Heart right ventricle (tissue), 16 donors: ENCODE data around the gene NPHP1. TPM values are rescaled to one million over a fixed set of nuclear protein-coding genes. Genes with fewer than 3 reads are reported as not detected.
"Not testable (repeated sequence)": the region's sequence is repeated elsewhere in the genome, so short reads cannot be mapped to it uniquely, and the experiment has no call there.

Experiments used
- ATAC-seq, 8 donors: fragments of 200-7000 bp; cut with Tn5 transposase; one replicate each; pipeline ENCODE4 v1.9.1; 2020; ENCODE audit warnings: mild to moderate bottlenecking in 8 of 8, moderate library complexity in 8 of 8, moderate number of reproducible peaks in 1 of 8
- DNase-seq, 2 donors: peaks; one replicate each; pipeline ENCODE4 v3.0.0-alpha.2; 2020
- H3K27ac ChIP-seq, 10 donors: fragments of 200-600 bp; sonication (generic) in 2 of 10; one replicate each; pipeline versions ENCODE4 v1.5.0 to v1.8.0; 2020 to 2022; ENCODE audit warnings: mild to moderate bottlenecking in 3 of 10
- H3K27me3 ChIP-seq, 7 donors: fragments of 200-600 bp; one replicate each; pipeline ENCODE4 v1.8.0; 2021 to 2022; ENCODE audit warnings: mild to moderate bottlenecking in 2 of 7
- H3K36me3 ChIP-seq, 9 donors: fragments of 200-600 bp; sonication (generic) in 1 of 9; one replicate each; pipeline versions ENCODE4 v1.5.0 to v1.8.0; 2020 to 2022; ENCODE audit warnings: mild to moderate bottlenecking in 2 of 9
- H3K4me1 ChIP-seq, 9 donors: fragments of 200-600 bp; sonication (generic) in 1 of 9; one replicate each; pipeline versions ENCODE4 v1.5.0 to v1.8.0; 2020 to 2022; ENCODE audit warnings: mild to moderate bottlenecking in 4 of 9
- H3K4me3 ChIP-seq, 10 donors: fragments of 200-600 bp; sonication (generic) in 2 of 10; one replicate each; pipeline versions ENCODE4 v1.5.0 to v1.8.0; 2020 to 2022; ENCODE audit warnings: mild to moderate bottlenecking in 7 of 10, moderate library complexity in 2 of 10
- H3K9me3 ChIP-seq, 11 donors: fragments of 200-600 bp in 10 of 11; sonication (generic) in 2 of 11; one replicate each; pipeline versions ENCODE4 v1.5.0 to v1.8.0; 2013 to 2022; ENCODE audit warnings: mild to moderate bottlenecking in 2 of 11, control low read depth in 1 of 11, moderate library complexity in 1 of 11
- WGBS, 2 donors: extraction: QIAGEN DNeasy Blood & Tissue Kit; methylation state at CpG; one replicate each; pipeline ENCODE4 v1.1.7; 2013; ENCODE audit warnings: inconsistent platforms in 1 of 2; 5-methylcytosine and 5-hydroxymethylcytosine counted together
- intact Hi-C, 10 donors: fragments of 100-400 bp; cut with DNase I; formaldehyde crosslinking; loops; one replicate each; pipeline versions ENCODE4 v1.11.1 to v1.14.2; 2022
- polyA plus RNA-seq, 2 donors: library from polyadenylated mRNA; stranded (reverse); fragments of 200-250 nt; gene quantifications; one replicate each; pipeline ENCODE4 v1.2.3, GENCODE V29; 2013
- total RNA-seq, 10 donors: library from RNA; stranded (reverse); fragmentation: NEBNext Ultra II Directional in 3 of 10; extraction: Animal tissue kit (Norgen Biotek cat#: 25700) in 3 of 10; gene quantifications; one replicate each; pipeline versions ENCODE4 v1.2.1 to v1.2.4, GENCODE V29; 2021 to 2023
- TF ChIP-seq, protein P1 (sequence below), 9 donors: fragments of 200-600 bp; sonication (generic) in 2 of 9; IDR thresholded peaks; one replicate each; pipeline versions ENCODE4 v1.5.0 to v1.8.0; 2021 to 2022; ENCODE audit warnings: antibody characterized with exemption in 9 of 9, mild to moderate bottlenecking in 5 of 9, moderate library complexity in 1 of 9
- donor health status: Arrhythmogenic right ventricular cardiomyopathy.
- donor health status: ischemic (EF 13 %, LVEDD 7.1; RV severe dilation, severe dysfunction).
- donor health status: healthy with polysubstance abuse.
- donor health status: DM: no; HTN: yes; CAD: no.
- donor health status: DM: no; HTN: no; CAD: no.
- donor health status: ischemic (EF 25% LVEDD 6.9; RV normal size, moderate dysfunction).
- donor health status: ischemic (EF 25% LVEDD 5.7; RV mildly dilated, moderate dysfunction).
- donor health status: healthy.
- donor health status: DM: yes; HTN: yes; CAD: no.
- donor health status: Ischemic cardiomyopathy.
- donor health status: ischemic (EF 35%, LVEDD 5.7; RV mildly dilated, moderate dysfunction).
- donor health status: nonischemic (EF 11% LVEDD 7.7; RV severe dilation, severe dysfunction).
- donor health status: DM: yes; HTN: yes; CAD: no.
- donor health status: PGD.
- donor health status: ischemic (EF 29% LVEDD 5.4; RV normal size, mild dysfunction).
- donor health status: nonischemic (EF 23%, LVEDD 6.1; RV moderate dilation, normal function).

NPHP1 gene
- total and polyA plus RNA-seq, 12 donors = 4.4 to 9.0 (median 6.3) TPM

DNA sequence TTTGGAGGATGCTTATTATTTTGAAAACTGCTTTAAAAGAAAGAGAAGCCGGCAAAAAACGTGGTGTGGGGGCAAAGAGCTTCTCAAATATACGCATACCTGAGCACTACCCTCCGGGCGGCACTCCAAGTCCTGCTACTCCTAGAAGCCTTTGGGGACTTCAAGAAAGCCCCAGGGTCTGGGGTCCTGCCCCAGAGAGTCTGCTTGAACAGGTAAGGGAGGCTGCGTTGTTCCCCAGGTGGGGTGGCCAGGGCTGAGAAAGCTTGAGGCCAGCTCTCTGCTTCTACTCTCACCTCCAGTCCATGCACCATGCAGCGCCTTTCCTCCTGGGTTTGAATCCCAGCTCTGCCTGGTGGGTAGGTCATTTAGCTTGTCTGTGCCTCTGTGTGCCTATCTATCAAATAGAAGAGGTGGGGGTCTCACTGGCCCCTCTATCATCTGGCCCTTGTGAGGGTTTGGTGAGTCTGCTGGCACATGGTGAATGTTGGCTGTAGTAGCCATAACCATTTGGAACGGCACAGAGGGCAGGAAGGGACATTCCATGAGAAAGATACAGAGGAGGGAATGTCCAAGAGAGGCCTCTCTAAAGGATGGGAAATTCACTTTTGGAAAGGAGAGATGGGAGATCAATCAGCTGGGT is 108.7 kb downstream of the NPHP1 start:
- DNase-seq (peak in 1 of 2 donors; percentile 3), ATAC-seq (no peak)
- Histone ChIP-seq H3K27ac (peak overlapping the region in 3 of 10 donors; percentile 6 to 62 (median 44)), H3K4me1 (peaks cover 6 to 57% (median 21%) of the 10 kb centered on the region in 9 donors), H3K27me3 (no peaks in the 10 kb centered on the region), H3K4me3 (no peak overlapping the region), H3K9me3 (no peaks in the 10 kb centered on the region), H3K36me3 (no peaks in the 10 kb centered on the region)
- TF ChIP-seq, protein P1, sequence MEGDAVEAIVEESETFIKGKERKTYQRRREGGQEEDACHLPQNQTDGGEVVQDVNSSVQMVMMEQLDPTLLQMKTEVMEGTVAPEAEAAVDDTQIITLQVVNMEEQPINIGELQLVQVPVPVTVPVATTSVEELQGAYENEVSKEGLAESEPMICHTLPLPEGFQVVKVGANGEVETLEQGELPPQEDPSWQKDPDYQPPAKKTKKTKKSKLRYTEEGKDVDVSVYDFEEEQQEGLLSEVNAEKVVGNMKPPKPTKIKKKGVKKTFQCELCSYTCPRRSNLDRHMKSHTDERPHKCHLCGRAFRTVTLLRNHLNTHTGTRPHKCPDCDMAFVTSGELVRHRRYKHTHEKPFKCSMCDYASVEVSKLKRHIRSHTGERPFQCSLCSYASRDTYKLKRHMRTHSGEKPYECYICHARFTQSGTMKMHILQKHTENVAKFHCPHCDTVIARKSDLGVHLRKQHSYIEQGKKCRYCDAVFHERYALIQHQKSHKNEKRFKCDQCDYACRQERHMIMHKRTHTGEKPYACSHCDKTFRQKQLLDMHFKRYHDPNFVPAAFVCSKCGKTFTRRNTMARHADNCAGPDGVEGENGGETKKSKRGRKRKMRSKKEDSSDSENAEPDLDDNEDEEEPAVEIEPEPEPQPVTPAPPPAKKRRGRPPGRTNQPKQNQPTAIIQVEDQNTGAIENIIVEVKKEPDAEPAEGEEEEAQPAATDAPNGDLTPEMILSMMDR (IDR thresholded peaks at IDR 0.05) = no peak
- WGBS, 2 donors = 90 to 91% methylated on average over 8 of the region's 8 CpGs
- intact Hi-C loops = no loop called here

- H3K27me3 ChIP-seq, H3K4me3 ChIP-seq, DNase-seq, intact Hi-C loops, H3K36me3 ChIP-seq, H3K9me3 ChIP-seq: not testable (repeated sequence)
- peak in 1 of 8 donors; percentile 43 for ATAC-seq
- 37 to 39% methylated on average over 5 of the region's 6 CpGs for WGBS, 2 donors
- Histone ChIP-seq H3K27ac (peak overlapping the region in 4 of 10 donors; percentile 6 to 62 (median 40)), H3K4me1 (peaks cover 2 to 46% (median 14%) of the 10 kb centered on the region in 9 donors)
These were observed 109.8 kb downstream of the NPHP1 start for GRCh38 chr2:110094884-110095534.

GRCh38 chr2:110093924-110094323 is 110.9 kb downstream of the NPHP1 start:
- H3K9me3 ChIP-seq, H3K27me3 ChIP-seq, H3K36me3 ChIP-seq, H3K27ac ChIP-seq, H3K4me3 ChIP-seq, DNase-seq, intact Hi-C loops: not testable (repeated sequence)
- ATAC-seq = peak in 7 of 8 donors; percentile 28 to 56 (median 40)
- WGBS, 2 donors = no CpG with 5 or more reads among the region's 6 CpGs
- H3K4me1 ChIP-seq = peaks cover 0 to 35% (median 3%) of the 10 kb centered on the region in 9 donors

DNA sequence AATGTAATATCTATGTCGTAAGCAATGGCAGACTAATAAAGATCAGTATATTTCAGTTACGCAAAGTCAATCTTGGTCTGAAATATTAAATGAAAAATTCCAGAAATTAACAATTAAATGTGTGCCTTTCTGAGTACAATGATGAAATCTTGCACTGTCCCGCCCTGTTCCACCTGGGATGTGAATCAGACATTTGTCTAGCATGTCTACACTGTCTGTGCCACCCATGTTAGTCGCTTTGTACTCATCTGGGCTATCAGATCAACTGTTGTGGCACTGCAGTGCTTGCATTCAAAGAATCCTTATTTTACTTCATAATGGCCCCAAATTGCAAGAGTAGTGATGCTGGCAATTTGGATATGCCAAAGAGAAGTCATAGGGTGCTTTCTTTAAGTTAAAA is 114.6 kb downstream of the NPHP1 start:
- H3K4me3 ChIP-seq, H3K4me1 ChIP-seq, DNase-seq, H3K36me3 ChIP-seq, H3K27me3 ChIP-seq, ATAC-seq, H3K9me3 ChIP-seq, H3K27ac ChIP-seq, intact Hi-C loops: not testable (repeated sequence)
- 50 to 79% methylated on average over 2 of the region's 4 CpGs for WGBS, 2 donors

DNA sequence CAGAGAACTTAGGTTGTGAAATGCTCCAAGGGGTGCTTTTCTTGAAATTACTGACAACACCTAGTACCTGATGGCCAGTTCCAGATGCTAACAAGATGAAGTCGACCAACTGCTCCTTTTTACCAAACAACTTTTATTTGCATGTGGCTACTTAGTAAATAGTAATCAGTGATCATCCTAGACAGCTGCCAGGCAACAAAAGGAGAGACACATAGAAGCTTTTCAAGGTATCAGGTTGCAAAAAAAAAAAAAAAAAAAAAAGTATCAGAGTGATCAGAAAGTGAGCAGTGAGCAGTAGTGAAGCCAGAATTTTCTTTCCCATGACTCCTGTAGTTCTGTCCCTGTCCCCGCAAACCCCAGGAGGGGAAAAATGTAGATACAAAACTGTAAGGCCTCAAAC is 121.1 kb downstream of the NPHP1 start:
- H3K27me3 ChIP-seq, DNase-seq, H3K36me3 ChIP-seq, H3K4me3 ChIP-seq, ATAC-seq, H3K9me3 ChIP-seq, H3K27ac ChIP-seq, H3K4me1 ChIP-seq, intact Hi-C loops: not testable (repeated sequence)
- no CpG with 5 or more reads among the region's 2 CpGs for WGBS, 2 donors

DNA sequence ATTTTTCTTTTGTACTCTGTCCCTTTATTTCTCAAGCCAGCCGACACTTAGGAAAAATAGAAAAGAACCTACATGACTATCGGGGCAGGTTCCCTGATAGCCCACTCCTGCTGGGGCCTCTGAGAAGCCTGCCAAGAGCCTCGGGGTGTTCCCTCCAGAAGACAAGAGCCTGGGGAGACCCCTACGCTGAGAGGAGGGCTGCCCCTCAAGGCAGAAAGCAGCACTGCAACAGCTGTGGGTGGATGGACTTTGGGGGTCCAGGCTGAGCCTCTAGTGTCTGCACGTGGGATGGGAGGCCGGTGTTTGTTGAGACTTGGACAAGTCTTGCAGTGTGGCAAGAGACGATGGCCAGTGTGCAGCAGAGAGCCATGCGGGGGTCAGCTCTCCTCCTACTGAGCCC is 121.7 kb downstream of the NPHP1 start:
- intact Hi-C loops, H3K4me3 ChIP-seq, H3K27ac ChIP-seq, ATAC-seq, H3K9me3 ChIP-seq, DNase-seq, H3K36me3 ChIP-seq, H3K27me3 ChIP-seq, H3K4me1 ChIP-seq: not testable (repeated sequence)
- no CpG with 5 or more reads among the region's 8 CpGs for WGBS, 2 donors

DNA sequence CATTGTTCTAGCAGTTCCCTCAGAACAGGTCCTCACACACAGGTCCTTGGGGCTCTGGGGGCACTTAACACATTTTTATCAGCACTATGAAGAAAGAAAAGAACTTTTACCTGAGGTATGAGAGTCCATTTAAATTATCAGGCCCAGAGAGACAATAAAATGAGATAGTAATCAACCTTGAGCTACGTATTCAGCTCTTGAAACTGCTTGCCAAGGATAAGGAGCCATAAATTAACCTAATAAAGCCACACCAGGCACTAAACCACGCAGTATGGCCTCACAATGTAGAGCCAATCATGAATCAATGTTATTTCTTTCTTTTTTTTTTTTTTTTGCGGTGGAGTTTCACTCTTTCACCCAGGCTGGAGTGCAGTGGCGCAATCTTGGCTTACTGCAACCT is 126.7 kb downstream of the NPHP1 start:
- H3K27me3 ChIP-seq, H3K27ac ChIP-seq, H3K4me1 ChIP-seq, DNase-seq, H3K36me3 ChIP-seq, ATAC-seq, H3K9me3 ChIP-seq, intact Hi-C loops, H3K4me3 ChIP-seq: not testable (repeated sequence)
- WGBS, 2 donors = 60 to 88% methylated on average over 1 of the region's 4 CpGs

DNA sequence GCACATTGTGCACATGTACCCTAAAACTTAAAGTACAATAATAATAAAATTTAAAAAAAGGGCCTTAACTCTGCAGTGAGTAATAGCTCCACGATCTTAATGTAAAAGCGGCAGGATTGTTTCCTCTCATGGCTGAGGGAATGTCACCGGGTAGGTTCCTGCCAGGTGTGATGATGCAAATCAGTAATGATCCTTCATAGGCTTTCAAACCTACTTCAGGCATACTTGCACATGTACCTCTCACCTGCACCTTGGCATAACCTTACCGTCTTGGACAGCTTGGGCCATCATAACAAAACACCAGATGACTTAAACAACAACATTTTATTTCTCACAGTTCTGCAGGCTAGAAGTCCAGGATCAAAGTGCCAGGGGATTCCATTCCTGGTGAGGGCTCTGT is 128.9 kb downstream of the NPHP1 start:
- H3K4me1 ChIP-seq, intact Hi-C loops, H3K9me3 ChIP-seq, ATAC-seq, H3K27ac ChIP-seq, H3K27me3 ChIP-seq, H3K4me3 ChIP-seq, DNase-seq, H3K36me3 ChIP-seq: not testable (repeated sequence)
- 82 to 89% methylated on average over 1 to 2 of the region's 4 CpGs for WGBS, 2 donors
